HCT116 (cell line): Measurements from ENCODE around the gene EBP.

Experiments used
- RAD21 ChIP-seq: IDR thresholded peaks from 2 replicates; pipeline ENCODE4 v1.6.1; 2012; ENCODE audit warnings: low read depth, mild to moderate bottlenecking
- SP1 ChIP-seq: IDR thresholded peaks from 2 replicates; pipeline ENCODE4 v1.6.1; 2012; ENCODE audit warnings: low read depth
- SRF ChIP-seq: IDR thresholded peaks from 2 replicates; pipeline ENCODE4 v1.6.1; 2012; ENCODE audit warnings: low read depth
- TF ChIP-seq, protein P1 (sequence below), 3 experiments: fragments of 200-600 bp in 1 of 3; sonication (generic) in 1 of 3; IDR thresholded peaks in 2 of 3; conservative IDR thresholded peaks in 1 of 3; 2 replicates each; pipeline ENCODE4 v1.5.1; 2012 to 2017; ENCODE audit warnings: low read depth in 2 of 3, low read length in 2 of 3, antibody characterized with exemption in 1 of 3, borderline replicate concordance in 1 of 3, control low read depth in 1 of 3, mild to moderate bottlenecking in 1 of 3, mixed read lengths in 1 of 3, mixed run types in 1 of 3, moderate library complexity in 1 of 3; ENCODE audit not compliant: insufficient read depth in 1 of 3

- TF ChIP-seq SP1 (no peak), RAD21 (no peak), SRF (no peak)
- TF ChIP-seq, protein P1, sequence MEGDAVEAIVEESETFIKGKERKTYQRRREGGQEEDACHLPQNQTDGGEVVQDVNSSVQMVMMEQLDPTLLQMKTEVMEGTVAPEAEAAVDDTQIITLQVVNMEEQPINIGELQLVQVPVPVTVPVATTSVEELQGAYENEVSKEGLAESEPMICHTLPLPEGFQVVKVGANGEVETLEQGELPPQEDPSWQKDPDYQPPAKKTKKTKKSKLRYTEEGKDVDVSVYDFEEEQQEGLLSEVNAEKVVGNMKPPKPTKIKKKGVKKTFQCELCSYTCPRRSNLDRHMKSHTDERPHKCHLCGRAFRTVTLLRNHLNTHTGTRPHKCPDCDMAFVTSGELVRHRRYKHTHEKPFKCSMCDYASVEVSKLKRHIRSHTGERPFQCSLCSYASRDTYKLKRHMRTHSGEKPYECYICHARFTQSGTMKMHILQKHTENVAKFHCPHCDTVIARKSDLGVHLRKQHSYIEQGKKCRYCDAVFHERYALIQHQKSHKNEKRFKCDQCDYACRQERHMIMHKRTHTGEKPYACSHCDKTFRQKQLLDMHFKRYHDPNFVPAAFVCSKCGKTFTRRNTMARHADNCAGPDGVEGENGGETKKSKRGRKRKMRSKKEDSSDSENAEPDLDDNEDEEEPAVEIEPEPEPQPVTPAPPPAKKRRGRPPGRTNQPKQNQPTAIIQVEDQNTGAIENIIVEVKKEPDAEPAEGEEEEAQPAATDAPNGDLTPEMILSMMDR (IDR thresholded peaks at IDR 0.05 in 2 of 3, conservative IDR thresholded peaks at IDR 0.05 in 1 of 3; ENCODE audit: borderline replicate concordance in 1 of 3, insufficient read depth in 1 of 3, low read depth in 2 of 3, low read length in 2 of 3), result no peak
These were observed 52.2 kb downstream of the EBP start for GRCh38 chrX:48573690-48574269.
